ENCODE measurements around the gene RBM38.

The RBM38 gene

DNA sequence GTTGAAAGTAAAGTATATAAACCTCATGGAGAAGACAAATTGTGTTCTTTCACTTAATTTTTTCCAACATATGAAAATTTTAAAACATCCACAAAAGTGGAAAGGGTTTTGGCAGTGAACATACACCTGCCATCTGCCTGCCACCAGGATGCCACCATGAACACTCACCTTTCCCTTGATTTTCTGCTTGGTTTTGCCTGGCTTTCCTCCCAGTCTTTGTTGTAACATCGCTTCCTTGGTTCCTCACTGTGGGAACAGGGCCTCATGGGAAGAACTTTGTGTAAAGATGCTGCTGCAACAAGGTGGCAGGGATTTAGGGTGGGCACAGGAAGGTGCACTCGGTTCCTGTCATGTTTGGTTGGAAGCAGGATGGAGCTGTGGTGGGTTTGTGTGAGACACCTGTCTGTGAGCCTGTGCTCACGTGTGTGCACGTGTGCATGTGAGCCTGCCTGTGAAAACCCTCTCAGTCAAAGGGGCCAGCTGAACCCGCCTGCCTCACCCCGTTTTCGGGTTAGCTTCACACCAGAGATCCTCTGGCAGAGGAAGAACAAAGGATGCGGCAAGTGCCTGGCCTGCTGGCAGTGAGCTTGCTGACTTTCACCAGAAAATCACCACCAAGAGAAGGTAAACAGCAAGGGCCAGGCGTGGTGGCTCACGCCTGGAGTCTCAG, 11.0 kb upstream of the RBM38 start:
- no peaks in the 10 kb centered on the region for H3K27me3 Mint-ChIP-seq
- peak overlapping the region; percentile 14 for H3K27ac Mint-ChIP-seq
- peaks cover 31 to 51% of the 10 kb centered on the region in 2 donors for H3K36me3 Mint-ChIP-seq
- DNase-seq (no peak), ATAC-seq (replicated peaks) (no peak)
- no peaks in the 10 kb centered on the region for H3K9me3 Mint-ChIP-seq
- H3K4me1 Mint-ChIP-seq, result peaks cover 3 to 11% of the 10 kb centered on the region in 2 donors
- H3K4me3 Mint-ChIP-seq, result no peak overlapping the region

DNA sequence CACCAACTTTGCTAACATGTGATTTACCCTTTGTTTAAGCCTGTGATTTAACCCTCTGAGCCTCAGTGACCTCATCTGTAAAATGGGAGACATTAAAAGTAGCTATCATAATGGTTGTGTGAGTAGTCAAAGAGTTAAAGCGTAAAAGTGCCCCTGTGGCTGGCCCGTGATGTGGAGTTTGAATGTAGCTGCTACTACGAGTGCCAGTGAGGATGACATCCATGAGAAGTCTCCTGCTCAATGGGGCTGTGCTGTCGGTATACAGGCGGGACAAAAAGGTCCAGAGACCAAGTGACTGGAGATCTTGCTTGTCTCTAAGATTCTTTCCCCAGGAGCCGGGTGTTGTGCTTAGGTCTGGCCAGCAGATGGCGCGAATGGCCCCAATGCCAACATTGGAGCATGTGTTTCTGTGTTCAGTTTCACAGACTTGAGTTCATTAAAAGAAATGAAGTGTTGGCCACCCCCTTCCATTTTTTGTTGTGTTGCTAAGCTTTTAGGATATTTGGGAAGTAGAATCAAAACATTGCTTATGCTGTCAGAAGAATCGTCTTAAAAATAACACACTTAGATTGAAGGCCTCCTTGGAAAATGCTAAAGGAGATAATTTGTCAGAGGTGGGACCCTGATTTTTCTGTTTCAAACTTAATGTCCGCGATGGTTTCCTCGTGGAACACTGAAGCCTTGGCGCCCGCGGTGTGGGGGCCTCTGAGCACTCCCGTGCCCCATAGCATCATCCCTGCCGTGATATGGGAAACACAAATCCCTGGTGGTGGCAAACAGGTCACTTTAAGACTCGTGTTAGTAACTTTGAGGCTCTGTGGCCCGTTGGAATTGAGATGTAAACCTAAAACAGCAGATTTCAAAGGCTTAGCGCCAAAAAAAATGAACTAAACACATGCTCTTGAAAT, 9.3 kb upstream of the RBM38 start:
- DNase-seq, result peak; percentile 68
- Mint-ChIP-seq H3K27ac (no peak overlapping the region), H3K4me1 (peaks cover 2 to 11% of the 10 kb centered on the region in 2 donors), H3K4me3 (no peak overlapping the region), H3K27me3 (no peaks in the 10 kb centered on the region), H3K36me3 (peaks cover 22 to 49% of the 10 kb centered on the region in 2 donors), H3K9me3 (no peaks in the 10 kb centered on the region)
- ATAC-seq (replicated peaks), result peak; percentile 73 to 74

DNA sequence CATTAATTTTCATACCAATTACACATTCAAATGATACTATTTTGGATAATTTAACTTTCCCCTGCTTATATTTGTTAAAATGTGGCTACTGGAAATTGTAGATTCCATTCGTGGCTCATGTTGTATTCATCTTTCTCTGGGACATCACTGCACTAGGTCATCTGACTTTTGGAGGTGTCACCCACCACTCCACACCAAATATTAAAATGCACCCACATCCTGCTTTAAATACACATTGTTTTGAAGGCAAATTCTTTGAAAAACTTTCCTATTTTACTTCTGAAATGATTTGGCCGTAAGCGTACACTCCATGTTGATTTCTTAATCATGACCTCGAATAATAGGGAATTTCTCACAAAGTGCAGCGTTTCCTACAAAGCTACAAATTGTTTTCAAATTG, 8.7 kb upstream of the RBM38 start:
- H3K4me3 Mint-ChIP-seq, result no peak overlapping the region
- DNase-seq (no peak), ATAC-seq (replicated peaks) (no peak)
- H3K27ac Mint-ChIP-seq, result no peak overlapping the region
- no peaks in the 10 kb centered on the region for H3K9me3 Mint-ChIP-seq
- peaks cover 18 to 43% of the 10 kb centered on the region in 2 donors for H3K36me3 Mint-ChIP-seq
- H3K27me3 Mint-ChIP-seq, result no peaks in the 10 kb centered on the region
- H3K4me1 Mint-ChIP-seq, result peaks cover 2 to 11% of the 10 kb centered on the region in 2 donors

DNA sequence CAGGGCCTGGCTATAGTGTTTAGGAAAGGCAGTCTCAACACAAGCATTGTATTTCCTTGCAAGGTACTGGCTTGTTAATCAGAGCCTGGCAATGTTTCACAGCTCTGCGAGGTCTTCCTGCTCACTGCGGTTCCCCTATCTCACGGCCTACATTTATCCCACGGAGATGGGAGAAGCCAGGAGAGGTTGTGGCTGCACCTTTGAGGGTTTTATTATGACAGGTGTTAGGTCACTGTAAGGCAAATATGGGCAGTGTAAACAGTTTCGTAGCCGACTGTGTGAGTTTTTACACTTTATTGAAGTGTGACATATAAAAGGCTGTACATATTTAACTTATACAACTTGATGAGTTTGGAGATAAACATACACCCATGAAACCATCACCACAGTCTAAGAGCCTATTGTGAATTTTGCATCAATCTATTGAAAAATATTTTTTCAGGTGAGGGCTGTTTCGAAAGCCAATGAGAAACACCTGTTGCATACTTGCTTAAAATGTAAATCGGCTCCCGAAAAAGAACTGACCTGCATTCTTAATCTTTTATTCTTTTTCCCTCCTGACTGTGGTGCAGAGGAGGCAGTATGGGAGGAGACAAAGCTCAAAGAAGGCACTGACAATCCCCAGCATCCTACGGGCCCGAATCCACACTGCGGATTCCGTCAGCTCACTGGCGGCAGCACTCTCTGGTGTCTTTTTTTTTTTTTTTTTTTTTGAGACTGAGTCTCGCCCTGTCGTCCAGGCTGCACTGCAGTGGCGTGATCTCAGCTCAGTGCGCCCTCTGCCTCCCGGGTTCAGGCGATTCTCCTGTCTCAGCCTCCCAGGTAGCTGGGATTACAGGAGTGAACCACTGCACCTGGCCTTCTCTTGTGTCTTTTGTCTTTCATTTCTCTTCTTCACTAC, 7.5 kb upstream of the RBM38 start:
- Mint-ChIP-seq H3K4me3 (no peak overlapping the region), H3K27me3 (no peaks in the 10 kb centered on the region), H3K27ac (no peak overlapping the region), H3K4me1 (peaks cover 2 to 13% of the 10 kb centered on the region in 2 donors), H3K9me3 (no peaks in the 10 kb centered on the region), H3K36me3 (peaks cover 13 to 36% of the 10 kb centered on the region in 2 donors)
- DNase-seq, result no peak
- ATAC-seq (replicated peaks), result no peak

DNA sequence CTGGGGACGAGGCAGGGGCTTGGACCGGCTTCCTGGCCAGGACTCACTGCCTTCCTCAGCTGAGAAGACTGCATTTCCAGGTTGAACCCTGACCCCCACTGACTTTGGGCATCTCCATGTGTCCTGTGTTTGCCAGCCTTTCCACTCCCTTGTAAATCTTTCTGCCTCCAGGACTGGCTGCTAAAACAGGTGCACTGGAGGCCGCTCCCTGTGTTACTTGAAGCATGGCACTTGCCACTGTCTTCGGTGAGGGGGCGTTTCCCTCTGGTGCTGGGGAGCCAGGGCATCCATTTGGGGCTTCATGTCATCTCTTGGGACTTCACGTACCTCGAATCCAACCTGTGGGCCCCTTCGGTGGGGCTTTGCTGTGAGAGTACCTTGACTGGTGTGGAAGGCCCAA, 6.7 kb upstream of the RBM38 start:
- H3K9me3 Mint-ChIP-seq, result no peaks in the 10 kb centered on the region
- H3K36me3 Mint-ChIP-seq, result peaks cover 13 to 36% of the 10 kb centered on the region in 2 donors
- peak overlapping the region; percentile 21 for H3K27ac Mint-ChIP-seq
- no peak overlapping the region for H3K4me3 Mint-ChIP-seq
- ATAC-seq (replicated peaks) (no peak), DNase-seq (no peak)
- no peaks in the 10 kb centered on the region for H3K27me3 Mint-ChIP-seq
- peaks cover 2 to 18% of the 10 kb centered on the region in 2 donors for H3K4me1 Mint-ChIP-seq

DNA sequence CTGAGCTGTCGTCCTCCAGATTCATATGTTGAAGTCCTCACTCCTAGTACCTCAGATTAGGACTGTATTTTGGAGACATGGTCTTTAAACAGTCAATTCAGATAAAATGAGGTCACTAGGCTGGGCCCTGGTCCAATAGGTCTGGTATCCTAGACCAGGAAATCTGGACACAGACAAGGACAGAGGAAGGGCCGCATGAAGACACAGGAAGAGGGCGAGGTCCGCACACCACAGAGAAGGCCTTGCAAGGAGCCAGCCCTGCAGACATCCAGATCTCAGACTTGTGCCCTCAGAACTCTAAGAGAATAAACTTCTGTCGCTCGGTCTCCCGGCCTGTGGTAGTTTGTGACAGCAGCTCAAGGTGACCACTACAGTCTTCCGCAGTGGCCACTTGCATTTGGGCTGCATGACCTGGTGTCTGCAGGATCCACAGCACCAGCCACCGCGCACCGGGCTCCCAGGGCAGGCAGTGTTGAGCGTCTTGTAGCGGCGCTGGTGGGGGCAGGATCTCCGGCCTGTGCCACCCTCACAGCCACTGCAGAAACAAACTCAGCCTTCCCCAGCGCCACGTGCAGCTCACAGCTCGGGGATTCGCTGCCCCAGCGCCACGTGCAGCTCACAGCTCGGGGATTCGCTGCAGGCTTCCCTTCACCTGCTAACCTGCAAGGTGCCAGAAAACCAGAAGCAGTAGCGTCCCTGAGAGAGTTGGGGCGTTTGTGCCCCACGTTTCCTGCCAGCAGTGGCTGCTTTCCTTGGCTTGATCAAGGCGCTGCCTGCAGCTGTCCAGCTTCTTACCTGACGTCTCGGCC, 6.0 kb upstream of the RBM38 start:
- Mint-ChIP-seq H3K4me1 (peaks cover 7 to 24% of the 10 kb centered on the region in 2 donors), H3K4me3 (no peak overlapping the region), H3K27ac (no peak overlapping the region), H3K36me3 (peaks cover 12 to 34% of the 10 kb centered on the region in 2 donors), H3K9me3 (no peaks in the 10 kb centered on the region), H3K27me3 (no peaks in the 10 kb centered on the region)
- no peak for DNase-seq
- ATAC-seq (replicated peaks), result no peak

DNA sequence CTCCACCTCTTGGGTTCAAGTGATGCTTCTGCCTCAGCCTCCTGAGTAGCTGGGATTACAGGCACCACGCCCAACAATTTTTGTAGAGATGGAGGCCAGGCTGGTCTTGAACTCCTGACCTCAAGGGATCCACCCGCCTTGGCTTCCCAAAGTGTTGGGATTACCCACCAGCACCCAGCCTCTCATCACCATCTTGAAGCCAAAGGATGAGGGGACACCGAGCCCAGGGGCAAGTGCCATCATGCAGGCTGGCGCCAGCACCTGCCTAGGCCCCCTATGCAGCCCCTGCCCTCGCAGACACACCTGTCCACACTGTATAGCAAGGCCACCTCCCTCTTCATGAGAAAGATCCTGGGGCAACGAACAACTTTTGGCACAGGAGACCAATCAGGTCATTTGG, 5.3 kb upstream of the RBM38 start:
- Mint-ChIP-seq H3K4me1 (peaks cover 11 to 30% of the 10 kb centered on the region in 2 donors), H3K36me3 (peaks cover 8 to 31% of the 10 kb centered on the region in 2 donors), H3K27me3 (no peaks in the 10 kb centered on the region), H3K27ac (no peak overlapping the region), H3K9me3 (no peaks in the 10 kb centered on the region), H3K4me3 (no peak overlapping the region)
- DNase-seq (no peak), ATAC-seq (replicated peaks) (no peak)

DNA sequence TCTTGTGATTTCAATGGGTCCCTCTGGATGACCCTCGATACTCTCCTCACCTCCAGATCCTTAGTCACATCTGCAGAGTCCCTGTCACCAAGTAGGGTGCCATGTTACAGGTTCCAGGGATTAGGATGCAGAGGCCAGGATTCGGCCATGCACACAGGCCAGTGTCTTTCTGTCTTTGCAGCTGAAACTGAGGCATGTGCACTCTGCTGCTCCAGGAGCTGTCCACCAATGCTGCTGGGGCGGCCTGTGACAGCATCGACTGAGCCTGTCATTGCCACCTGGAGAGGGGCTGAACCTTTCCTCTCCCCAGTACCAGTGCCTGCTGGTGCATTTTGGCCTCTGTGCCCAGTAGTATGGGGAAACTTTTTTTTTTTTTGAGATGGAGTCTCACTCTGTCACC, 4.4 kb upstream of the RBM38 start:
- Mint-ChIP-seq H3K27ac (no peak overlapping the region), H3K4me3 (no peak overlapping the region), H3K36me3 (peaks cover 8 to 26% of the 10 kb centered on the region in 2 donors), H3K27me3 (no peaks in the 10 kb centered on the region), H3K9me3 (no peaks in the 10 kb centered on the region), H3K4me1 (peaks cover 10 to 30% of the 10 kb centered on the region in 2 donors)
- DNase-seq, result no peak
- no peak for ATAC-seq (replicated peaks)

DNA sequence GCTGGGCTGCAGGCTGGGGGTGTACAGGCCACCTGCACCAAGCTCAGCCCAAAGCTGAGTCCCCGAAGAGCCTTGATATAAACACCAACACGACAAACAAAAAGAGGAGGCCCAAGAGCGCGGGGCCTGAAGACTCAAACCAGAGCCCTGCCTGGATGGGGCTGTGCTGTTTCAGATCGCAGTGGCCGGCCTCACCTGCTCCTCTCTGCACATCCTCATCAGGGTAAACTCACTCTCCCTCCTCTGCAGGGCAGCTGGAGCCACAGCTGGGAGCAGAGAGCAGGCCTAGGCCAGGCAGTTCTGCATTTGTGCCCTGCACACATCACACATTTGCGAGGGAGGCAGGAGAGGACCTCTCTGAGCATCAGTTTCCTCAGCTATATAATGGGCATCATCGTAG, 3.7 kb upstream of the RBM38 start:
- H3K27me3 Mint-ChIP-seq, result no peaks in the 10 kb centered on the region
- ATAC-seq (replicated peaks) (no peak), DNase-seq (no peak)
- peaks cover 10 to 28% of the 10 kb centered on the region in 2 donors for H3K4me1 Mint-ChIP-seq
- H3K27ac Mint-ChIP-seq, result no peak overlapping the region
- H3K9me3 Mint-ChIP-seq, result no peaks in the 10 kb centered on the region
- no peak overlapping the region for H3K4me3 Mint-ChIP-seq
- H3K36me3 Mint-ChIP-seq, result peaks cover 12 to 28% of the 10 kb centered on the region in 2 donors

DNA sequence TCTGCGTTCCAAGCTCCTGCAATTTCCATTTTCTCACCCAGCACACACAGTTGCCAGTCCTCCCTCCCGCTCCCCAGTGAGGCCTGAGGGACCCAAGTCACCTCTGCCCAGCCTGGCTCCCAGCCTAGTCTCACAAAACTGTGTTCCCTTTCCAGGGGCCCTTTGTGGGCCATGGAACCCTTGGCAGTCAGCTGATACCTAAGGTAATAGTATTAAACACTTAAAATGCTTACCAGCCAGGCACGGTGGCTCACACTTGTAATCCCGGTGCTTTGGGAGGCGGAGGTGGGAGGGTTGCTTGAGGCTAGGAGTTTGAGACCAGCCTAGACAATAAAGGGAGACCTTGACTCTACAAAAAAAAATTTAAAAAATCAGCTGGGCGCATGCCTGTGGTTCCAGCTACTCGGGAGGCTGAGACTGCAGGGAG, 3.2 kb upstream of the RBM38 start:
- no peaks in the 10 kb centered on the region for H3K27me3 Mint-ChIP-seq
- H3K27ac Mint-ChIP-seq, result no peak overlapping the region
- no peak for DNase-seq
- peaks cover 13 to 33% of the 10 kb centered on the region in 2 donors for H3K4me1 Mint-ChIP-seq
- H3K4me3 Mint-ChIP-seq, result no peak overlapping the region
- ATAC-seq (replicated peaks), result no peak
- no peaks in the 10 kb centered on the region for H3K9me3 Mint-ChIP-seq
- peaks cover 16 to 33% of the 10 kb centered on the region in 2 donors for H3K36me3 Mint-ChIP-seq

DNA sequence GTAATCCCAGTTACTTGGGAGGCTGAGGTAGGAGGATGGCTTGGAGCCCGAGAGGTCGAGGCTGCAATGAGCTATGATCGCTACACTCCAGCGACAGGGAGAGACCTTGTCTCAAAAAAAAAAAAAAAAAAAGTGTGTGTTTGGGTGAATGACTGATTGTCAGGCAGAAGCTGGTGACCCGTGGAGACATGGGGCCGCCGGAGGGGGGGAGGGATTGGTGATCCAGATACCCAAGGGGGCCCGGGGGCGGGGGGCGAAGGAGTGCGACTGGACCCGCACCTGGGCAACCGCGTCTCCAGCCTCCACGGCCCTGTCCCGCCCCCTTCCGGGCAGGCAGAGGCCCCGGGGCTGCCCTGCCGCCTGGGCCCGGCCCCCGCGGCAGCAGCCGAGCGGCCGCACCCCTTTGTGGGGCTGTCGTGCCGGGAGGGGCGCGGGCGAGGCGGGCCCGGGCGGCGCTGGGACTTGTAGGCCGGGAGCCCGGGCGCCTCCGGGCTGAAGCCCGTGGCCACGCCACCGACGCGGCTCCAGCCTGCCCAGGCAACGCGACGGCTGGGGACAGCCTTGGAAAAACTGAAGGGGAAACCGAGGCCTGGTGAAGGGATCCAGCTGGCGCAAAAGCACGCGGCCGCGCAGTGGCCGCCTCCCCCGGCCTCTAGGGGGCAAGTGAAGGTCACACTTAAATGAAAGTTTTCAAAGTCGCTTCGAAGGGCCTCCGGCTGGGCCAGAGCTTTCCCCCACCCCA, 2.1 kb upstream of the RBM38 start:
- peaks cover 26 to 38% of the 10 kb centered on the region in 2 donors for H3K36me3 Mint-ChIP-seq
- peak; percentile 43 to 52 for ATAC-seq (replicated peaks)
- peaks cover 25 to 45% of the 10 kb centered on the region in 2 donors for H3K4me1 Mint-ChIP-seq
- DNase-seq, result peak; percentile 59
- no peaks in the 10 kb centered on the region for H3K27me3 Mint-ChIP-seq
- H3K9me3 Mint-ChIP-seq, result no peaks in the 10 kb centered on the region
- H3K27ac Mint-ChIP-seq, result peak overlapping the region; percentile 99
- H3K4me3 Mint-ChIP-seq, result peak overlapping the region; percentile 88 to 91

DNA sequence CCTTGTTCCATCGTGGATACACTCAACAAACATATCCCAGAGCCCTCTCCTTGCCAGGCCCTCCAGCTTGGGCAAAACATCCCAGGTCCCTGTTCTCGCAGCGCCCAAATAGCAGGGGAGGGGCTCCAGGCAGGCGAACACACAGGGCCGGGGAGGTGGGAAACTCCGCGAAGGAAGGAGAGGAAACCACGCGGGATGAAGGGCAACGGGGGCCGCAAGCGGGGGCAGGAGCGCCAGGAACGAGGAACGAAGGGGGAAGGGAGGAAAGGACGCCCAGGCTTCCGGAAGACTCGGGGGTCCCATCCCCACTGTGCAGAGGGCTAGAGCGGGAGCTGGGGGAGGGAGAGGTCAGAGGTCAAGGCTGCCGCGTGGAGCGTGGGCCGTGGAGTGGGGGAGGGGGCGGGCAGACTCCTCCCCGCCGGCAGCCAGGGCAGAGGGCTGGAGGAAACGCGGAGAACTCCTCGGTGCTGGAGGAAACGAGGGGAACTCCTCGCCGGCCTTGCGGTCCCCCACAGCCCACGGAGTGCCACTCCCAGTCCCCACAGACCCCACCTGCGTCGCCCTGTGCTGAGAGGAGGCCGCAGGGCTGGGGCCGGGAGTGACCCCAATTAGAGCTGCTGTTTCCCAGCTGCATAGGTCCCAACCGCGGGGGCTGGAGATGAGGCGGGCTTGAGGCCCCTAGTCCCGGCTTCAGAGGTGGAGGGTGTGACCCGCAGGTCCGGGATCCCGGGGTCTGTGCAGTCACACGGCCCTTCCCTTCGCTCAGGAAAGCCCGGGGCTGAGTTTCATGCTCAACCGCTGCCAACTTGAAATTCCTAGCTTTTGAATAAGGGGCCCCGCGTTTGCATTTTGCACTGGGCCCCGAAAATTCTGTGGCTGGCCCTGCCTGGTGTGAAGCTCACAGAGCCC, 1.2 kb upstream of the RBM38 start:
- DNase-seq (peak; percentile 51), ATAC-seq (replicated peaks) (peak; percentile 23 to 28)
- Mint-ChIP-seq H3K4me1 (peaks cover 33 to 48% of the 10 kb centered on the region in 2 donors), H3K4me3 (peak overlapping the region; percentile 90 to 91), H3K36me3 (peaks cover 25 to 41% of the 10 kb centered on the region in 2 donors), H3K9me3 (no peaks in the 10 kb centered on the region), H3K27me3 (no peaks in the 10 kb centered on the region), H3K27ac (peak overlapping the region; percentile 99)
